Stimulated activated naive CD4-positive, alpha-beta T cell (primary cell): Measurements from ENCODE around the gene ADAMTS5.

Source experiments
- DNase-seq, 6 experiments: peaks; one replicate each; lab custom pipeline; 2025; lab: John Stamatoyannopoulos, UW

Gene ADAMTS5

DNA sequence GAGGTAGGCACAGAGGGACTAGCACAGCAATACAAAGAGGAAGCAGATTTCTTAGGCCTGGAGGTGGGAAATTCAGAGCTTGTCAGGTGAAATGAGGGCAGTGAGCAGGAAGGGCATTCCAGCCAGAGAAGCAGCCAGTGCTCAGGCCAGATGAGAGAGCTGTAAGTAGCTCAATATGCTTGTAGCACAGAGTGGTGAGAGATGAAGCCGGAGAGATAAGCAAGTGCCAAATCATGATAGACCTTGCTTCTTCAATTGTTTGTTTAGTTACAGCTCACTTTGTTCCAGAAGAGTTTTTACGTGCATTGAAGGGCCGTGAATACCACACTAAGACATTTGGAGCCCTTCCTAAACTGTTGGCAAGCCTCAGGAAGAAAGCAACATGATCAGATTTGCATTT is 79.6 kb downstream of the ADAMTS5 start:
- no peak for DNase-seq

DNA sequence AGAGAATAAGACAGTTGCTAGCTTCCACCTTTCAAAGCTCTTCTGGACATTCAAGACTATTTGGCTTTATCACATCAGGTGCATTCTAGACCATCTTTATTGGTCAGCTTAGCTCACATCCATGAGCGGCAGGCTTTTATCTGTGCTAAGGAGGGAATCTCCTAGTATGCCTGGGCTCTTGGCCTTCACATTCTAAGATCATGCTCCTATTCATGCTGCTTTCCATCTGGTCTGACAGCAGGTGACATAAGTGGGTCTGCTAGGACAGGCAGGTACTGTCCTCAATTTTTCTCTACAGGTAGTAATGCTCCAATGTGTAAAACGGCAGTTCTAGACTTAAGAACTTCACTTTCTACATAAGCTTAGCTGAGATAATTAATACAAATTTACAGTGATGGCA is 82.5 kb downstream of the ADAMTS5 start:
- no peak for DNase-seq

DNA sequence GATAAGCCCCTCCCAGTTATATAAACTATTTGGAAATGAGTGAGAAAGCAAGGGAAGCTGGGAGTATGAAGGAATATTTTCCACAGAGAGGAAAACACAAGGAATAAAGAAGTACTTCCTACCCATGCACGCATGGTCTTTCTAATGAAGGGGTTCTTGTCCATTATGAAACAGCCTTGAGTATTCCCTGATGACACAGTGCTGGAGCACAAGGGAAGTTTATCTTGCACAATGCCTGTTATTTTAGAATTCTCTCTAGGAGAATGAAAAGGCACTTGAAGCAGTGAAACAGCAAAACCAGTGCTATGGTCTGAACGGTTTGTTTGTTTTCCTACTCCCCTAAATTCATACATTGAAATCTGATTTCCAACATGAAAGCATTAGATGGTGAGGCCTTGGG is 83.1 kb downstream of the ADAMTS5 start:
- DNase-seq, result no peak

DNA sequence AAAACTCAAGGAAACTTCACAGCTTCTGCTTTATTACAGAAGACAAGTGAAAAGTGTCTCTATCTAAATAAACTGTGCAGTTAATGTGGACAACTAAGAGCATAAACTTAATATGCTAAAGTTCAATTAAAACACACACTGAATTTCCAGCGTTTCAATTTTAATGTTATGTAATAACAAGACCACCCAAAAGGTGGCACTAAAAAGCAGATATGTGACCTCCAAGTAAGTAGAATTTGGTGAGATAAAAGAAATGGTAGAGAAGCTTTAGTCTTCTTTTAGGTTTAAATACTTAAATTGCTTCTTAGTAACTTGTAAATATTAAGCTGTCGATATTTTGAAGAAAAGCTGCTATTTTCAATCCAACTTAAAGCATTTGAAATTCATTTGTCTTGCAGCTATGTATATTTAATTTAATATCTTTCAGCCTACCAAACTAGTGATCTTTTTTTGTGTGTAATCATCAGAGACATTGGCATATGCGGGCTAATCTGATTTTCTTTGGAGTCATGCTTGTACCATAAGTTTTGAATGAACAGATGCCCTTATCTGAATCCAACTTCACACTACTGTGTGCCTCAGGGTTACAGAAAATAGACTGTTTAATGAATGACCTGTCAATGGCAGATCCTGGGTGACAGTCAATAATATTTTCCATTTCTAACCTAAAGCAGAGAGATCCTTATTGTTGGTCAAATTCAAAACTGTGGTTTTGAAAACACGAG is 85.2 kb downstream of the ADAMTS5 start:
- no peak for DNase-seq

DNA sequence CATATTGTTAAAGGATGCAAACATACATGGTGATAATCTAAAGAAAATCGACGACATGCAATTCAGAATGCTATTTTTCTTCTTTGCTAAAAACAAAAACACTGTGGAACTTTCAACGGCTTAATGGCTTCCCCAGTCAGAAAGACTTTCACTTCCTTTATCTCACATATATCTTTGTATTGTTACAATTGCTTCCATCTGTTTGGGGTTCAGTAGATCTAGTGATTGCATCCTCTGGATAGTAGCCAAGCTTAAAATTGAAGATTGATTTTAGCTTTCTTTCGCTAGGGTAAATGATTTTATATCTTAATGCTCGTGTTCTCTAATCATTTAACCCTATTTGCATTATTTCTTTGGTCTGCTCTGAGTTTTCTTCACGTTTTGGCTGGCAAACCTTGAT is 89.9 kb downstream of the ADAMTS5 start:
- no peak for DNase-seq

DNA sequence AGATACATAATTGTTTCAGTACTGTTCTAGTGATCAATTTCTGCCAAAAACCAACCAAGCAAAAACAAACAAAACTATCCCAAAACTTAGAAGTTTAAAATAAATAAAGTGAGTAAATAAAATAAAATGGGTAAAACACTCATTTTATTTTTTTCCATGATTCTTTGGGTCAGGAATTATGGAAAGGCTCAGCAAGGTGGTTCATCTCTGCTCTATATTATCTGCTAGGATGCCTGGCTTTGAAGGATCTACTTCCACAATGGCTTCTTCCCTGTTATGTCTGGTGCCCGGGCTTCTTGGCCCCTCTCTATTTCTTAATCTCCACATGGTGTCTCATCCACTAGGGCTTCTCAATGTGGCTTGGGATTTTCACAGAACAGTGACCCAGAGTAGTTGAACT is 92.5 kb downstream of the ADAMTS5 start:
- no peak for DNase-seq
